Measurements from ENCODE around the gene RIMS4. TPM values are rescaled to one million over a fixed set of nuclear protein-coding genes. Genes with fewer than 3 reads are reported as not detected.

The RIMS4 gene
- total RNA-seq, 1 donor from 2014 or later, result not detected

- no peak for DNase-seq (ENCODE audit: low read depth)
- Histone ChIP-seq H3K27me3 (ENCODE audit: control insufficient read depth, insufficient read depth, low read length) (peaks cover 4% of the 10 kb centered on the region), H3K4me3 (ENCODE audit: low read depth, low read length) (no peak overlapping the region), H3K36me3 (ENCODE audit: control insufficient read depth, insufficient read depth, low read length) (no peaks in the 10 kb centered on the region)
- TF ChIP-seq CTCF (IDR thresholded peaks at IDR 0.05; ENCODE audit: insufficient read depth, low read length, poor library complexity, severe bottlenecking), result no peak
These were observed 17.6 kb downstream of the RIMS4 start for GRCh38 chr20:44792796-44793195.

- DNase-seq (ENCODE audit: low read depth), result no peak
- H3K27me3 ChIP-seq (ENCODE audit: control insufficient read depth, insufficient read depth, low read length), result no peaks in the 10 kb centered on the region
- H3K4me3 ChIP-seq (ENCODE audit: low read depth, low read length), result no peak overlapping the region
- H3K36me3 ChIP-seq (ENCODE audit: control insufficient read depth, insufficient read depth, low read length), result no peaks in the 10 kb centered on the region
- TF ChIP-seq CTCF (IDR thresholded peaks at IDR 0.05; ENCODE audit: insufficient read depth, low read length, poor library complexity, severe bottlenecking), result no peak
These were observed 19.5 kb downstream of the RIMS4 start for GRCh38 chr20:44790638-44791393.

GRCh38 chr20:44788706-44789456, 21.5 kb downstream of the RIMS4 start:
- Histone ChIP-seq H3K36me3 (ENCODE audit: control insufficient read depth, insufficient read depth, low read length) (no peaks in the 10 kb centered on the region), H3K27me3 (ENCODE audit: control insufficient read depth, insufficient read depth, low read length) (no peaks in the 10 kb centered on the region), H3K4me3 (ENCODE audit: low read depth, low read length) (no peak overlapping the region)
- no peak for TF ChIP-seq CTCF (IDR thresholded peaks at IDR 0.05; ENCODE audit: insufficient read depth, low read length, poor library complexity, severe bottlenecking)
- no peak for DNase-seq (ENCODE audit: low read depth)

GRCh38 chr20:44787299-44787698, 23.0 kb downstream of the RIMS4 start:
- H3K27me3 ChIP-seq (ENCODE audit: control insufficient read depth, insufficient read depth, low read length), result no peaks in the 10 kb centered on the region
- H3K4me3 ChIP-seq (ENCODE audit: low read depth, low read length), result no peak overlapping the region
- H3K36me3 ChIP-seq (ENCODE audit: control insufficient read depth, insufficient read depth, low read length), result no peaks in the 10 kb centered on the region
- no peak for DNase-seq (ENCODE audit: low read depth)
- no peak for TF ChIP-seq CTCF (IDR thresholded peaks at IDR 0.05; ENCODE audit: insufficient read depth, low read length, poor library complexity, severe bottlenecking)

GRCh38 chr20:44785768-44786167, 24.6 kb downstream of the RIMS4 start:
- Histone ChIP-seq H3K36me3 (ENCODE audit: control insufficient read depth, insufficient read depth, low read length) (no peaks in the 10 kb centered on the region), H3K4me3 (ENCODE audit: low read depth, low read length) (no peak overlapping the region), H3K27me3 (ENCODE audit: control insufficient read depth, insufficient read depth, low read length) (no peaks in the 10 kb centered on the region)
- TF ChIP-seq CTCF (IDR thresholded peaks at IDR 0.05; ENCODE audit: insufficient read depth, low read length, poor library complexity, severe bottlenecking), result no peak
- no peak for DNase-seq (ENCODE audit: low read depth)

All from kidney epithelial cell (primary cell).